ENCODE results near the gene TMIE. TPM values are rescaled to one million over a fixed set of nuclear protein-coding genes. Genes with fewer than 3 reads are reported as not detected.
A peak's percentile ranks its signal among the peaks of the same experiment; 100 is the strongest.

The TMIE gene
- total and polyA plus RNA-seq, 2 of the 4 experiments (the other 2 are of a cell fraction): 0.12 TPM; not detected in 1

GRCh38 chr3:46677411-46677726 lies 23.8 kb upstream of the TMIE start:
- H3K4me1 ChIP-seq (ENCODE audit: control insufficient read depth, insufficient read depth, low read length): peaks cover 2% of the 10 kb centered on the region; the same call in 1 of the 2 replicates
- H2BK20ac ChIP-seq (ENCODE audit: low read depth, low read length): no peak overlapping the region
- no peak overlapping the region for H2BK120ac ChIP-seq (ENCODE audit: low read depth, low read length)
- H3K23ac ChIP-seq (ENCODE audit: low read depth, low read length): no peak overlapping the region
- peak; percentile 27 for DNase-seq
- no peak overlapping the region for H3K18ac ChIP-seq (ENCODE audit: low read depth, low read length)
- no peaks in the 10 kb centered on the region for H4K20me1 ChIP-seq (ENCODE audit: insufficient read depth, low read length)
- no TSS peak for BruUV-seq (replicated peaks)
- H2AK9ac ChIP-seq (replicated peaks; ENCODE audit: low read depth, low read length, poor library complexity): no peak overlapping the region
- no peak overlapping the region for H3K27ac ChIP-seq (ENCODE audit: insufficient read depth, low read length)
- no peaks in the 10 kb centered on the region for H3K27me3 ChIP-seq (ENCODE audit: control insufficient read depth, insufficient read depth, low read length)
- H2BK15ac ChIP-seq (ENCODE audit: low read depth, low read length): no peak overlapping the region
- no peak overlapping the region for H3K4ac ChIP-seq (ENCODE audit: low read depth, low read length)
- H3K9me1 ChIP-seq (ENCODE audit: insufficient read depth, low read length): peaks cover 5% of the 10 kb centered on the region; the same call in 1 of the 2 replicates
- no peak overlapping the region for H3K56ac ChIP-seq (ENCODE audit: extremely low read depth, insufficient read depth, low read length)
- peak; percentile 51 for ATAC-seq (ENCODE audit: low read depth)
- H2AK5ac ChIP-seq (ENCODE audit: low read depth, low read length): no peak overlapping the region
- POLR2A ChIA-PET (ENCODE audit: unreplicated experiment): no interaction called here
- no peak overlapping the region for H3K4me3 ChIP-seq (ENCODE audit: insufficient read depth, low read depth, low read length)
- no peak overlapping the region for H3K9ac ChIP-seq (ENCODE audit: low read depth, low read length)
- peaks cover 4% of the 10 kb centered on the region; the same call in 1 of the 2 replicates for H3K36me3 ChIP-seq (ENCODE audit: control insufficient read depth, insufficient read depth, low read length)
- no peak overlapping the region for H2BK5ac ChIP-seq (ENCODE audit: low read depth, low read length, poor library complexity, severe bottlenecking)
- TF ChIP-seq CEBPB (IDR thresholded peaks at IDR 0.05; ENCODE audit: low read depth, low read length) (no peak), POLR2A (IDR thresholded peaks at IDR 0.05; ENCODE audit: low read depth, low read length) (no peak), NFE2L2 (IDR thresholded peaks at IDR 0.05; ENCODE audit: low read depth, low read length) (no peak), BHLHE40 (IDR thresholded peaks at IDR 0.05; ENCODE audit: low read depth, low read length) (no peak), RAD21 (IDR thresholded peaks at IDR 0.05; ENCODE audit: low read length) (no peak), RFX5 (IDR thresholded peaks at IDR 0.05; ENCODE audit: low read depth, low read length) (no peak), SMC3 (IDR thresholded peaks at IDR 0.05; ENCODE audit: low read depth, low read length) (no peak)
- TF ChIP-seq, protein P1, sequence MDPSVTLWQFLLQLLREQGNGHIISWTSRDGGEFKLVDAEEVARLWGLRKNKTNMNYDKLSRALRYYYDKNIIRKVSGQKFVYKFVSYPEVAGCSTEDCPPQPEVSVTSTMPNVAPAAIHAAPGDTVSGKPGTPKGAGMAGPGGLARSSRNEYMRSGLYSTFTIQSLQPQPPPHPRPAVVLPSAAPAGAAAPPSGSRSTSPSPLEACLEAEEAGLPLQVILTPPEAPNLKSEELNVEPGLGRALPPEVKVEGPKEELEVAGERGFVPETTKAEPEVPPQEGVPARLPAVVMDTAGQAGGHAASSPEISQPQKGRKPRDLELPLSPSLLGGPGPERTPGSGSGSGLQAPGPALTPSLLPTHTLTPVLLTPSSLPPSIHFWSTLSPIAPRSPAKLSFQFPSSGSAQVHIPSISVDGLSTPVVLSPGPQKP (IDR thresholded peaks at IDR 0.05; ENCODE audit: borderline replicate concordance, low read depth, low read length): no peak
- TF ChIP-seq, protein P2, sequence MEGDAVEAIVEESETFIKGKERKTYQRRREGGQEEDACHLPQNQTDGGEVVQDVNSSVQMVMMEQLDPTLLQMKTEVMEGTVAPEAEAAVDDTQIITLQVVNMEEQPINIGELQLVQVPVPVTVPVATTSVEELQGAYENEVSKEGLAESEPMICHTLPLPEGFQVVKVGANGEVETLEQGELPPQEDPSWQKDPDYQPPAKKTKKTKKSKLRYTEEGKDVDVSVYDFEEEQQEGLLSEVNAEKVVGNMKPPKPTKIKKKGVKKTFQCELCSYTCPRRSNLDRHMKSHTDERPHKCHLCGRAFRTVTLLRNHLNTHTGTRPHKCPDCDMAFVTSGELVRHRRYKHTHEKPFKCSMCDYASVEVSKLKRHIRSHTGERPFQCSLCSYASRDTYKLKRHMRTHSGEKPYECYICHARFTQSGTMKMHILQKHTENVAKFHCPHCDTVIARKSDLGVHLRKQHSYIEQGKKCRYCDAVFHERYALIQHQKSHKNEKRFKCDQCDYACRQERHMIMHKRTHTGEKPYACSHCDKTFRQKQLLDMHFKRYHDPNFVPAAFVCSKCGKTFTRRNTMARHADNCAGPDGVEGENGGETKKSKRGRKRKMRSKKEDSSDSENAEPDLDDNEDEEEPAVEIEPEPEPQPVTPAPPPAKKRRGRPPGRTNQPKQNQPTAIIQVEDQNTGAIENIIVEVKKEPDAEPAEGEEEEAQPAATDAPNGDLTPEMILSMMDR (conservative IDR thresholded peaks at IDR 0.05; ENCODE audit: low read depth, low read length): no peak
- H3K79me1 ChIP-seq (ENCODE audit: low read depth in 1 of 2, low read length in 2 of 2): no peaks in the 10 kb centered on the region
- in situ Hi-C loops (cut with MboI; ENCODE audit: low sequenced_read_pairs) (no loop called here), intact Hi-C loops (cut with micrococcal nuclease) (no loop called here), dilution Hi-C loops (cut with HindIII; ENCODE audit: low sequenced_read_pairs, unreplicated experiment) (no loop called here)
- H4K91ac ChIP-seq (ENCODE audit: insufficient read depth, low read depth, low read length): no peak overlapping the region
- no peaks in the 10 kb centered on the region for H3K9me3 ChIP-seq (ENCODE audit: control insufficient read depth, insufficient read depth, low read length)
- WGBS, 2 experiments (ENCODE audit: extremely low coverage in 2 of 2, insufficient read length in 1 of 2): 75% methylated on average over 3 of the region's 6 CpGs; no CpG with 5 or more reads in 1 of the 2 experiments
- CTCF ChIA-PET: no interaction called here
- H3K14ac ChIP-seq (replicated peaks; ENCODE audit: low read depth, low read length): no peak overlapping the region
- H3K4me2 ChIP-seq (ENCODE audit: low read depth, low read length): no peak overlapping the region
- H4K5ac ChIP-seq (ENCODE audit: low read depth, low read length): no peak overlapping the region
- no peak overlapping the region for H4K8ac ChIP-seq (ENCODE audit: low read depth in 2 of 2, low read length in 2 of 2)
- peak overlapping the region; percentile 46 for H2AFZ ChIP-seq (replicated peaks; ENCODE audit: low read length, poor library complexity)

Data from IMR-90 (cell line).